HG03196 (cell line): ENCODE measurements around the gene RAPGEF1.
"Not testable (repeated sequence)": the region's sequence is repeated elsewhere in the genome, so short reads cannot be mapped to it uniquely, and the experiment has no call there.

ENCODE experiments used
- ATAC-seq: cut with Tn5 transposase; IDR thresholded peaks from one replicate; pipeline ENCODE4 v1.9.1; 2021; ENCODE audit not compliant: unreplicated experiment

Gene RAPGEF1

DNA sequence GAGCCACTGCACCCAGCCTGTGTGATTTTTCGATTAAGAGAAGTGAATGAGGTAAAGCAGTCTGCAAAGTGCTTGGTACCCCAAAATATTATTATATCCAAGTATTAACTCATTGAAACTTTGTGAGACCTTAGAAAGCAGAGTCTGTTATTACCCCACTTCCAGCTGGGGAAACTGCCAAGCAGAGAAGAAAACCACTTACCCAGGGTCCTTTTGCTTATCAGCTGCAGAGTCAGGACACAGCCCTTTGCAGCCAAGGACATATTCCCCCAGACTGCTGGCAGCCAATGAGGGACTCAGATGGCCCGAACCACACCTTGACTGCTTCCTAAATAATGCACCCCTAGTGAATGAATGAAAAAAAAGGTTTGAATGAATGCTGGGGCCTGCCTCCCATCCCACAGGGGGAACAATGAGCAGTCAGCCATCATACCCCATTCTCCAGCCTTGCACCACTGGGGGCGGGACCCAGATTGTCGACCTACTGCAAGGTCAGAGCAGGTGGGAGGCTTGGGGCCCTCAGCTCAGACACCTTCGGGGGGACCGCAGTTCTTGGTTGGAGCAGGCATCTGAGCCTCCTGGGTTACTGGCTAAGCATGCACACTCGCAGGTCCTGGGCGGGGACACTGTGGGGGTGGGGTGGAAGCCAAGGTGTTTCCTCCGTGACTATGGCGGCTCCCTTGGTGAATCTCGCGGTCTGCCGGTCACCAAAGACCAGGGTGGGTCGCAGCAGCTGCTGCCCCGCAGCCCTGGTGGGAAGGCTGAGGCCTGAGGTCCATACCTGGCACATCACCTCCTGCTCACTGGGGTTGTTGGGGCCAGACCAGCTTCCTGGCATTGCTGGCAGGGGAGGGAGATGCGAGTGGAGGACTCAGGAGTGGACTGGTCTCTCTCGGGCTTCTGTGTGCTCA, 164.9 kb downstream of the RAPGEF1 start:
- ATAC-seq, result no peak

DNA sequence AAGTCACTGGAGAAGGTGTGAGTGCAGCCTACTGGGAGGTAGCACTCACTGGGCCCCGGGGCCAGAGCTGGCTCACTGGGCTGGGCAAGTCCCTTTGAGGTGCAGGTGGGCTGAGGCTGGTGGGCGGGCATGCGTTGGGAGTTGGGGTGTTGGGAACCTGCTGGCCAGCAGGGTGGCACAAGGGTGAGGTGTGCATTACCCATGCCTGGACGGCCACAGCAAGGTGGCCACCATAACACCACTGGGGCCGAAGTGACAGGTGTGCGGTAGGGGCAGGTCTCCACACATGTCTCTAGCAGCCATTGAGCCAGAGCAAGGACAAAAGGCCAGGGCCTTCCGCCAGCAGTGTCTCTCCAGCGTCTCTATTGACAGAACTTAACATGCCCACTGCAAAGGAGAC, 172.0 kb downstream of the RAPGEF1 start:
- no peak for ATAC-seq

DNA sequence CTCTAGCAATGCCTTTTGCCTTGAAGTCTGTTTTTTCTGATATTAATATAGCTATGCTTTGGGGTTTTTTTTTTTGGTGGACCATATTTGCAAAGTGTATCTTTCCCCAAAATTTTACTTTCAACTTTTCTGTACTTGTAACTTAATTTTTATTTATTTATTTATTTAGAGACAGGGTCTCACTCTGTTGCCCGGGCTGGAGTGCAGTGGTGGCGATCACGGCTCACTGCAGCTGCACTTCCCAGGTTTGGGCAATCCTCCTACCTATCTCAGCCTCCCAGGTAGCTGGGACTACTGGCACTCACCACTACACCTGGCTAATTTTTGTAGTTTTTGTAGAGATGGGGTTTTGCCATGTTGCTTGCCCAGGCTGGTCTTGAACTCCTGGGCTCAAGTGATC, 173.7 kb downstream of the RAPGEF1 start:
- ATAC-seq, result no peak

DNA sequence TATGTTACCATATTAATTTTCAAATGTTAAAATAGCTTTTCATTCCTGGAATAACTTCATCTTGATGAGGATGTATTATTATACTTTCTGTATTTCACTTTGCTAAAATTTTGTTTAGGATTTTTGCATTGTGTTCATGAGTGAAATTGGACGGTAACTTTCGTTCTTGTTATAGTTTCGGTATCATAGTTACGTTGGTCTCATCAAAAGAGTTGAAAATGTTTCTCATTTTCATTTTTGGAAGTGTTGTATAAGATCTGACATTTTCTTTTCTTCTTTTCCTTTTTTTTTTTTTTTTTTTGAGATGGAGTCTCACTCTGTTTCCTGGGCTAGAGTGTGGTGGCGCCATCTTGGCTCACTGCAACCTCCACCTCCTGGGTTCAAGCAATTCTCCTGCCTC, 174.5 kb downstream of the RAPGEF1 start:
- no peak for ATAC-seq

DNA sequence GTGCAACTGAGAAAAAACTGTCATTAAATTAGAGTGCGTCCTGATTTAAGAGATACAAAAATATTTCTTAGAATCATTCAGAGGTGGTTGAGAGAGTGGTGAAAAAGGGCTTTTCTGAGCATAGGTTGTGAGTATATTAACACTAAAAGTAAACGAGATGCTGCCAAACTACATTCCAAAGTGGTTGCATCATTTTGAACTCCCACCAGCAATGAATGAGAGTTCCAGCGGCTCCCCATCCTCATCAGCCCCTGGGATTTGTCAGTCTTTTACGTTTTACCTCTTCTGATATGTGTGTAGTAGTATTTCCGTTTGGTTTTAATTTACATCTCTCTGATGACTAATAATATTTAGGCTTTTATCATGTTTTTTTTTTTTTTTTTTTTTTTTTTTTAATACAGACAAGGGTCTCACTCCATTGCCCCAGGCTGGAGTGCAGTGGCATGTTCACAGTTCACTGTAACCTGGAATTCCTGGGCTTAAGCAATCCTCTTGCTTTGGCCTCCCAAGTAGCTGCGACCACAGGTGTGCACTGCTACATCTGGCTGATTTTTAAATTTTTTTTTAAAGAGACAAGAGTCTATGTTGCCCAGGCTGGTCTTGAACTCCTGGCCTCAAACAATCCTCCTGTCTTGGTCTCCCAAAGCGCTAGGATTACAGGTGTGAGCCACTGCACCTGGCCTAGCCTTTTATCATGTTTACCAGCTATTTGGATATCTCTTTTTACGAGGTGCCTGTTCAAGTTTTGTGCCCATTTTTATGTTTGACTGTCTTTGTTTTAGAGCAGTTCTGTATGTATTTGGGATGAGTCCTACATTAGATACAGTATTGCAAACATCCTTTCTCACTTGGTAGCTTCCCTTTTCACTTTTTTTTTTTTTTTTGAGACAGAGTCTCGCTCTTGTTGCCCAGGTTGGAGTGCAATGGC, 177.6 kb downstream of the RAPGEF1 start:
- no peak for ATAC-seq

DNA sequence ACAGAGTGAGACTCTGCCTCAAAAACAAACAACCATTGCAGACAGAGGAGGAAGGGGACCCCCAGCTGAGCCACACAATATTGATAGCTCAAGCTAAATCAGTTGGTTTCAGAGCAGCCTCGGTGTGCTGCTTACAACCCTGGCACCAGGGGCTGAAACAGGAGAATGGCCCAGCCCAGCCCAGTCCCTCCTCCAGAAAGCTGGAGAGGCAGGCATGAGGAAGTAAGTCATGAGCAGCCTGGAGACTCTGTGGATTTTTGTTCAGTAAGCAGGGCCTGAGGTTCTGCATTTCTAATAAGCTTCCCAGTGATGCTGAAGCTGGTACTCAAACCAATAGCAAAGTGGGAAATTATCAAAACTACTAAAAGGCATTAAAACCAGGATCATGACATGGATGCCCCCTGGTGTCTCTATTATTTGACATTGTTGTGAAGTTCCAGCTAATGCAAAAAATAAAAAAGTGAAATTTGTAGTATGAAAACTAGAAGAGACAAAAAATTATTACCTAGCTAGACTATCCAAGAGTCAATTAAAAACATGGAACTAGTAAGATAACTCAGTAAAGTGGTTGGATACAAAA, 180.4 kb downstream of the RAPGEF1 start:
- no peak for ATAC-seq

DNA sequence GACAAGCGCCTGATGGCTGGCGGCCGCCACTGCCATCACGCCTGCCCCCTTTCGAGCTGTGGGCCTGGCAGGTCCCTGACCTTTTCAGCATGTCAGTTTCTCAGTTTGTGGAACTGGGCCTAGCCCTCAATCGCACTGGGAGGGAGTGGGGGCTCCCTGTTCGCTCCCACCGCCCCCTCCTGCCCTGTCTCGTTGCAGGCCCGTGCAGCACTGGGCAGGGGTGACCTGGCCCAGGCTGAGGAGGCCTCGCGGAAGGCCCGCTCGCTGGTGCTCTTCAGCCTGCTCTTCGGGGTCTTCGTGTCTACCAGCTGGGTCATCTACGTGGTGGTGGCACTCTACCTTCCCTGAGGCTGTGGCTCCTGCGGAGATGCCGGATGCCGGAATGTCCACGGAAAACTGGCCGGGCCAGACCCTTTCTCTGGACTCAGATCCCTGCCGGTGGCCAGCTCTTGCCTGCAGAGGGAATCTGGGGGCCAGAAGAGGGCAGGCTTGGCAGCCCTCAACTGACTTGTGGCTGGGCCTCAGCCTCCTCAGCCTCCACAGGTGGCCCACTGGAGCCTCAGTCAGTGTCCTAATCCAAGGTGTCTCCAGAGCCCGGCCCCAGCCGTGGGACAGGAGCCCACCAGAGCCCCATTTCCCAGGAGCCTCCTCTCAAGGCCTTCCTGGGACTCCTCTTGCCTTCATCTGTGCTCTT, 181.9 kb downstream of the RAPGEF1 start:
- ATAC-seq, result no peak

DNA sequence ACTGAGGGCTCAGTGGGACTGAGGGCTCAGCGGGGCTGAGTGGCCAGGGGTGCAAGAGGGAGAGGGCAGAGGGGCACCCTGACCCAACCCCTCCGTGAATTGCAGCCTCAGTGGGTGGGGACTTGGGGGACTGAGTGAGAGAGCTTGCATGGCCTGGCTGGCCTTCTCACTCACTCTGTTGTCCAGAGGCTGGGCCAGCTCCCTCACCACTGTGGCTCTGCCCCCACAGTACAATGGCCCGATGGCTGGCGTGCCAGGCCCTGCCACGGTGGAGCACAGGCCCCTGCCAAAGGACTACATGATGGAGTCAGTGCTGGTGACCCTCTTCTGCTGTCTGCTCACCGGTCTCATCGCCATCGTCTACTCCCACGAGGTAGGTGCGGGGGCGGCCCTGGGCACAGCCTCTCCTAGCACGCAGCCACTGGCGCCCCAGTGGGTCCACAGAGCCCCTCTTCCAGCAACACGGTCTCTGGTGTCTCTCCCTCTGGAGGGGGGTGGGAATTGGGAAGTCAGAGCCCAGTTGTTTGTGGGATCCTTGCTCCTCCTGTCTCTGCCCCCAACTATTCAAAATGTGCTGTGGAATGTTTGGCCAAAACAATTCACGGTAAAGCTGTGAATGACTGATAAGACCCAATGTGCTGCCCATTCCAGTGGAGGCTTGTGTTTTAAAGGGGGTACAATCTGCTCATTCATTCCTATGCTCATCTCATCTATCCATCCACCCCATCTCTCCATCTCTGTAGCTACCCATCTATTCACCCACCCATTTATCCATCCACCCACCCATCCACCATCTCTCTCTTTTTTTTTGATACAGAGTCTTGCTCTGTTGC, 183.8 kb downstream of the RAPGEF1 start:
- ATAC-seq, result no peak

DNA sequence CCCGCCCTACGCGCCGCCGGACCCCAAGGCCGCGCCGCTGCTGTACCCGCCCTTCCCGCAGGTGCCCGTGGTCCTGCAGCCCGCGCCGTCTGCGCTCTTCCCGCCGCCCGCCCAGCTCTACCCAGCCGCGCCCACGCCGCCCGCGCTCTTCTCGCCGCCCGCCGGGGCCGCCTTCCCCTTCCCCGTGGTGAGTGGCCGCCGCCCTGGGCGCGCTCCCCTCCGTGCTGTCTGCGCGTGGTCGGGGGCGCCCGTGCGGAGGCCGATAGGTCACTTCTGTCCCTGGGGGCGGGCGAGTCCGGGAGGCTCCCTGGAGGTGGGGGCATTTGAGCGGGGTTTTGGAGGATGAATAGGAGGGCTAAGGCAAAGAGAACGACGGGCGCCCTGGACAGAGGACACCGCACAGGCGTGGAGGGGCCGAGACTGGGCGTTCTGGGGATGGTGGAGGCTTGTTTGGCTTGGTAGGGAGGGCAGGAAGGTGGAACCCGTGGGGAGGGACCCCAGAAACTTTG, 185.0 kb downstream of the RAPGEF1 start:
- no peak for ATAC-seq

DNA sequence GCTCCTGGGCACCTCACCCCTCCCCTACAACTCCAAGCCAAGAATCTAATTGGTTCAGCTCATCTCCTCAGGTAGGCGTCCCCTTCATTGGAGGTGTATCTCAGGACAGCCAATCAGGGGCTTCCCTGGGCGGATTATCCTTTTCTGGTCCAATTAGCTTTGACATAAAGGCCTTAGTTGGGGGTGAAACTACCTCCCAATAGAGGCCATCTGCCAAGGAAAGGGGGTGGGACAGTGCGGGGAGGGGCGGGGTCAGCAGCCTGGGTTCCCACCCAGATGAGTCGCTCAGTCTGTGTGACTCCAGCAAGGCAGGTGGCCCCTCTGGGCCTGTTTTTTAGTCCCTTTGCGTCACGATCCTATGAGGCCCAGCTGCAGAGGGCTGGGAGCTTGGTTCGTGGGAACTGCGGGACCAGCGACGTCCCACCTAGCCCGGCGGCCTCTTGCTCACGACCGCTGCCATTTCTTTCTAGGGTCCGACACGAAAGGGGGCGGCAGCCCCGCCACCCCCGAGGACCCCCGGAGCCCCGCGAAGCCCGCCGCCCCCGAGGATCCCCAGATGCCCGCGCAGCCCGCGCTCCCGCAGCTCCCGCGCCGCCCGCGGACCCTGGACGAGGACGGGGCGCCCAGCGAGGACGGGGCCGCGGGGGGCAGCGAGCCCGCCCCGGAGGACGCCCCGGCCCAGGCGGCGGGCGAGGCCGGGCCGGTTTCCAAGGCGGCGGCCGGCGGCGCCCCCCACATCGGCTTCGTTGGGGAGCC, 185.6 kb downstream of the RAPGEF1 start:
- ATAC-seq, result no peak

DNA sequence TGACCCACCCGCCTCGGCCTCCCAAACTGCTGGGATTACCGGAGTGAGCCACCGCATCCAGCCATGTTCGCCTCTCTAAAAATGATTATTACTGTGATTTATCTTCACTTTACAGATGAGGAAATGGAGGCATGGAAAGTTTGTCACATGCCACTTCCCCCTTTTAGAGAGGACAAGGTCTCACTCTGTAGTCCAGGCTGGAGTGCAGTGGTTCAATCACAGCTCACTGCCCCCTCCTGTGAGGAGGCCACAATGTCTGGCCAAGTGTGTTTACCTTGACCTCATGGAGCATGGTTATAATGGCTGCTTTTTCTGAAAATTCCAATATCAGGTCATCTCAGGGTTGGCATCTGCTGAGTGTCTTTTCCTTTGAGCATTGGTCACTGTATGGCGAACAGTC, 187.8 kb downstream of the RAPGEF1 start:
- ATAC-seq, result no peak

DNA sequence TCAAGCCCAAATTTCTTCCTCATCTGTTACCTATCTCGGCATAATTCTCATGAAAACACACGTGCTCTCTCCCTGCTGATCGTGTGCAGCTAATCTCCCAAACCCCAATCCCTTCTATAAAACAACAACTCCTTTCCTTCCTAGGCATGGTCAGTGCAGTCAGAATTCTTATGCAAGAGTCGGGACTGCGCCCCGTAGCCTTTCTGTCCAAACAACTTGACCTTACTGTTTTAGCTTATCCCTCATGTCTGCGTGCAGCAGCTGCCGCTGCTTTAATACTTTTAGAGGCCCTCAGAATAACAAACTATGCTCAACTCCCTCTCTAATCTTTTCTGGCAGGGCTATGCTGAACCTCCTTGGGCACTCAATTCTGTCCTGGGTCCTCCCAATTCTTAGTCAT, 189.4 kb downstream of the RAPGEF1 start:
- not testable (repeated sequence) for ATAC-seq

DNA sequence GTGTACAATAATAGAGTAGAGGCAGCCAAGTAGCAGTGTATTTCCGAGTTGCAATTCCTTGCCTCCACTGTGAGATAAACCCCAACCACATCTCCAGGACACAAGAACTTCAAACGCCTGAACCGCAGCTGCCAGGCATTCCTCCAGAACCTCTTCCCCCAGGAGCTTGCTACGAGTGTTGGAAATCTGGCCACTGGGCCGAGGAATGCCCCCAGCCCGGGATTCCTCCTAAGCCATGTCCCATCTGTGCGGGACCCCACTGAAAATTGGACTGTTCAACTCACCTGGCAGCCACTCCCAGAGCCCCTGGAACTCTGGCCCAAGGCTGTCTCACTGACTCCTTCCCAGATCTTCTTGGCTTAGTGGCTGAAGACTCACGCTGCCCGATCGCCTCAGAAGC, 190.7 kb downstream of the RAPGEF1 start:
- not testable (repeated sequence) for ATAC-seq

DNA sequence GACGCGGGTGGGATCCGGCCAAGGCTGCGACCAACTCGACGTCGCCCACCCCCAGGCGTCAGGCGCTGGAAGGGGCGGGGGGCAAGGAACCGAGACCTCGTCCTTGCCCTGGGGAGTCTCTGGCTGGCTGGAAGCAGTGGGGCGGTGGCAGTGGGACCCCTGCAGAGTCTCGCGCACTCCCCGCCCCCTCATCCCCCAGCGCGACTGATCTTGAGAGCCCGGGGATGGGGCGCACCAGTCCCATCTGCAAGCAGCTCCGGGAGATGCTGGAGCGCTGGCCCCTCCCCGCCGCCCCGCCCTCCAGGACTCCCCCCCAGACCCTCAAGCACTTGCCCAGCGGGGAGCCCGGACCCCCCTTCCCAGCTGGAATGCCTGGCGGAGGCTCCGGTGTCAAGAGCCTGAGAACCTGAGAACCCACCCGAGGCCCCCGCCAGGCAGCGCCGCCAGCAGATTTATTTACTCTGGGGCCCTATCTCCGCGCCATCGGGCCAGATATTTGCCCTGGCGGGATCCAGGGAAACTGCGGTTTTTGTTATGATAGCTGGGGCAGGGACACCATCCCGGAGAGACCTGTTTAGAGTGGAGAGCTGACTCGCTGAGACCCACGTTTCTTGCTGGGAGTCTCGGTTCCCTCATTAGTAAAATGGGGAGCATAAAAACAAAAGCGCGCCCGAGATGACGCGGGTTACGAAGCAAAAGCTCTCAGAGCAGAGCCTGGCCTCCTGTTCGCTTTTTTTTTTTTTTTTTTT, 193.4 kb downstream of the RAPGEF1 start:
- no peak for ATAC-seq

DNA sequence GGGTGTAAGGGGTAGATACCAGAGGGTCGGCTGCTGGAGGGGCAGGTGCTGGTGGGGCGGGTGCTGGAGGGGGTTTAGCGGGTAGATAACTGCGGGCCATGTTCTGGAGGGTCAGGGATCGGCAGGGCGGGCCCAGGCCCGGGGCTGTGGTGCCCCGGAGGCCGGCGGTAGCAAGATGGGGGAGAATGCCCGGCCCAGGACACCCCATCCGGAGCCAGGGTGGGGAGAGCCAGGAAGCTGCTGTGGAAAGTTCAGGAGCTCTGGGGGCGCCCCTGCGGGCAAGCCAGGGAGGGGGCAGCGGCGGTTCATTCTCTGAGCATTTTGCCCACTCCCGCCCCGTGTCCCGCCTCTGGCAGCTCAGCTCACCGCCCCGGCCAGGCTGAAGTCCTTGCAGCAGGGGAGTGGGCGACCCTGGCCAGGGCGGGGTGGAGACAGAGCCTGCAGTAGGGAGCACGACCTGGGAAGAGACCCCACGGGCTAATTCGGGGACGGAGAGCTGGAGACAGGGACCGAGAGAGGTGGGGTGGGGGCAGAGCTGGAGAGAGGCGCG, 194.0 kb downstream of the RAPGEF1 start:
- no peak for ATAC-seq

DNA sequence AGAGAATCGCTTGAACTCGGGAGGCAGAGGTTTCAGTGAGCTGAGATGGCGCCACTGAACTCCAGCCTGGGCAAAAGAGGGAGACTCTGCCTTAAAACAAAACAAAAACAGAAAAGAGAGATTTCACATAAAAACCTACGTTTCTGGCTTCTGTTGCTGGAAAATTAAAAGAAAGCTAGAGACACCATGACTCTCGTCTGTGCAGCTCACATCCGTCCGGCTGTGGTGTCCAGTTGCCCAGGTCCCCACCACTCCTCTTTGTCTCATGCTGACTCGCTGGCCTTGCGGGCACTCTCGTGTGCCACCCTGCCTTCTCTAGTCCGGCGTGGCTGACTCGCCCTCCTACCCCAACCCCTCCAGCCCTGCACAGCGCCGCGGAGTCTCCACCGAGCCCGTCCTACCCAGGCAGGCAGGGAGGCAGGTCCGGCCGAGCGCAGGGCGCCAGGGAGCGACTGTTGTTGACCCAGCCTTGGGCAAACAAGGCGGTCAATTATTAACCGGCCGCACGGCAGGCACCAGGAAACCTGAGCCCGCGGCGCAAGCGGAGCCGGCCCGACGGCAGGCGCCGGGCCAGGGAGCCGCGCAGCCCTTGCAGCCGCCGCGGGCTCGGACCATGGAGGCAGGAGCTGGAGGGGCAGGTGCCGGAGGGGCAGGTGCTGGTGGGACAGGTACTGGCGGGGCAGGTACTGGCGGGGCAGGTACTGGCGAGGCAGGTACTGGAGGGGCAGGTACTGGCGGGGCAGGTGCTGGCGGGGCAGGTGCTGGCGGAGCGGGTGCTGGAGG, 194.7 kb downstream of the RAPGEF1 start, which contains the start of gene PRRT1B:
Gene PRRT1B, plus strand, starts transcription at position 521 of the 783 bp plus-strand sequence. Its CDS starts 93 bp downstream, at position 614.
- no peak for ATAC-seq

DNA sequence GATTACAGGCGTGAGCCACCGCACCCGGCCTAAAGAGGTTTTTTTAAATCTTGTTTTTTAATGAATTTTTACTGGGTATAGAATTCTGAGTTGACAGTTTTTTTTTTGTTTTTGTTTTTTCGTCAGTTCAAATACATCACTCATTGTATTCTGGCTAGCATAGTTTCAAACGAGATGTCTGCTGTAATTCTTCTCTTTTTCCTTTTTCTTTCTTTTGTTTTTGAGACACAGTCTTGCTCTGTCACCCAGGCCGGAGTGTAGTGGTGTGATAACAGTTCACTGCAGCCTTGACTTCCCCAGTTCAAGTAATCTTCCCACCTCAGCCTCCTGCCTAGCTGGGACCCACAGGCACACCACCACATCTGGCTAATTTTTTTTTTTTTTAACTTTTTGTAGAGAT, 196.7 kb downstream of the RAPGEF1 start:
- ATAC-seq, result no peak
